Smooth muscle cell (in vitro differentiated cells): ENCODE results near the gene TJP3. TPM values are rescaled to one million over a fixed set of nuclear protein-coding genes. Genes with fewer than 3 reads are reported as not detected.

ENCODE experiments used
- DNase-seq: peaks from one replicate; lab custom pipeline; 2025; ENCODE audit not compliant: unreplicated experiment; lab: John Stamatoyannopoulos, UW
- H2AFZ ChIP-seq: fragments of 200-600 bp; sonication (generic); 2 replicates; pipeline ENCODE4 v1.6.0; 2016; ENCODE audit warnings: antibody characterized with exemption, low read depth, mild to moderate bottlenecking
- H3F3A ChIP-seq: fragments of 200-600 bp; sonication (generic); 2 replicates; pipeline ENCODE4 v1.6.0; 2017; ENCODE audit warnings: antibody characterized with exemption, low read depth
- H3K27ac ChIP-seq: fragments of 200-600 bp; sonication (generic); 2 replicates; pipeline ENCODE4 v1.5.1; 2016; ENCODE audit warnings: low read depth, mild to moderate bottlenecking
- H3K27me3 ChIP-seq: fragments of 200-600 bp; sonication (generic); 2 replicates; pipeline ENCODE4 v1.6.1; 2016; ENCODE audit warnings: low read depth, mild to moderate bottlenecking
- H3K36me3 ChIP-seq: fragments of 200-600 bp; sonication (generic); 2 replicates; pipeline ENCODE4 v1.5.1; 2016; ENCODE audit warnings: low read depth
- H3K4me1 ChIP-seq: fragments of 200-600 bp; sonication (generic); 2 replicates; pipeline ENCODE4 v1.5.1; 2016; ENCODE audit warnings: low read depth
- H3K4me2 ChIP-seq: fragments of 200-600 bp; sonication (generic); 2 replicates; pipeline ENCODE4 v1.6.0; 2016; ENCODE audit warnings: mild to moderate bottlenecking
- H3K4me3 ChIP-seq: fragments of 200-600 bp; sonication (generic); 2 replicates; pipeline ENCODE4 v1.5.1; 2016; ENCODE audit warnings: mild to moderate bottlenecking
- H3K79me2 ChIP-seq: fragments of 200-600 bp; sonication (generic); 2 replicates; pipeline ENCODE4 v1.6.0; 2016; ENCODE audit warnings: low read depth, mild to moderate bottlenecking
- H3K9ac ChIP-seq: fragments of 200-600 bp; sonication (generic); 2 replicates; pipeline ENCODE4 v1.6.0; 2016; ENCODE audit warnings: low read depth
- H3K9me3 ChIP-seq: fragments of 200-600 bp; sonication (generic); replicated peaks from 2 replicates; pipeline ENCODE4 v1.5.1; 2016; ENCODE audit warnings: low read depth
- H4K20me1 ChIP-seq: fragments of 200-600 bp; sonication (generic); 2 replicates; pipeline ENCODE4 v1.6.0; 2016; ENCODE audit warnings: low read depth
- WGBS: methylation state at CpG from one replicate; pipeline ENCODE4 v1.1.7; 2016; ENCODE audit warnings: low lambda C conversion rate; 5-methylcytosine and 5-hydroxymethylcytosine counted together
- polyA plus RNA-seq: library from polyadenylated mRNA; unstranded; fragments of >200 nt; fragmentation: Nextera tagmentation; extraction: Ambion mirVana; gene quantifications from 2 replicates; pipeline ENCODE4 v1.2.1, GENCODE V29; 2016
- total RNA-seq: library from RNA; depleted of rRNA; stranded (reverse); fragments of >200 nt; gene quantifications from 2 replicates; pipeline ENCODE4 v1.2.3, GENCODE V29; 2014
- TF ChIP-seq, protein P1 (sequence below): fragments of 200-600 bp; sonication (generic); IDR thresholded peaks from 2 replicates; pipeline ENCODE4 v1.5.1; 2017; ENCODE audit warnings: borderline replicate concordance, mild to moderate bottlenecking, antibody characterized with exemption; ENCODE audit not compliant: insufficient read depth, poor library complexity, severe bottlenecking

The TJP3 gene
- total and polyA plus RNA-seq, 2 experiments from 2014 or later: 1.2 to 6.2 TPM

DNA sequence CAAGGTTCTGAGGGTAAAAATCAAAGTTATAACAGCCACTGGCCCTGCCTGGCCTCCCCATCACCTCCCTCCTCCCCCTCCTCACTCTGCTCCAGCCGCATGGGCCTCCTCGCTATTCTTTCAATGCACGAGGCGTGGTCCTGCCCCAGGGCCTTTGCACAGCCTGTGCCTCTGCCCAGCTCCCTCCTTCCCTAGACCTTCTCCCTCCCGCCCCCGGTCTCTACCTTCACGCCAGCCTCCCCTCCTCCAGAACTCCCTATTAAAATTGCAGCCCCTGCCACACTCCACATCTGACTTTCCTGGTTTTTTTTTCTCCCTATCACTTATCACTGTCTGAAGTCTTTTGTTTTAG lies 60.5 kb downstream of the TJP3 start:
- no peaks in the 10 kb centered on the region for H3F3A ChIP-seq
- no peak overlapping the region for H3K4me3 ChIP-seq
- no peak overlapping the region for H3K27ac ChIP-seq
- 94% methylated on average over 7 of the region's 7 CpGs for whole genome bisulfite sequencing
- H3K4me1 ChIP-seq: no peaks in the 10 kb centered on the region
- H3K9ac ChIP-seq: no peak overlapping the region
- no peaks in the 10 kb centered on the region for H3K36me3 ChIP-seq
- H3K27me3 ChIP-seq: no peaks in the 10 kb centered on the region
- no peak for DNase-seq
- no peaks in the 10 kb centered on the region for H3K9me3 ChIP-seq
- H3K4me2 ChIP-seq: no peak overlapping the region
- H4K20me1 ChIP-seq: no peaks in the 10 kb centered on the region
- H2AFZ ChIP-seq: no peak overlapping the region
- no peaks in the 10 kb centered on the region for H3K79me2 ChIP-seq
- TF ChIP-seq, protein P1, sequence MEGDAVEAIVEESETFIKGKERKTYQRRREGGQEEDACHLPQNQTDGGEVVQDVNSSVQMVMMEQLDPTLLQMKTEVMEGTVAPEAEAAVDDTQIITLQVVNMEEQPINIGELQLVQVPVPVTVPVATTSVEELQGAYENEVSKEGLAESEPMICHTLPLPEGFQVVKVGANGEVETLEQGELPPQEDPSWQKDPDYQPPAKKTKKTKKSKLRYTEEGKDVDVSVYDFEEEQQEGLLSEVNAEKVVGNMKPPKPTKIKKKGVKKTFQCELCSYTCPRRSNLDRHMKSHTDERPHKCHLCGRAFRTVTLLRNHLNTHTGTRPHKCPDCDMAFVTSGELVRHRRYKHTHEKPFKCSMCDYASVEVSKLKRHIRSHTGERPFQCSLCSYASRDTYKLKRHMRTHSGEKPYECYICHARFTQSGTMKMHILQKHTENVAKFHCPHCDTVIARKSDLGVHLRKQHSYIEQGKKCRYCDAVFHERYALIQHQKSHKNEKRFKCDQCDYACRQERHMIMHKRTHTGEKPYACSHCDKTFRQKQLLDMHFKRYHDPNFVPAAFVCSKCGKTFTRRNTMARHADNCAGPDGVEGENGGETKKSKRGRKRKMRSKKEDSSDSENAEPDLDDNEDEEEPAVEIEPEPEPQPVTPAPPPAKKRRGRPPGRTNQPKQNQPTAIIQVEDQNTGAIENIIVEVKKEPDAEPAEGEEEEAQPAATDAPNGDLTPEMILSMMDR: no peak

DNA sequence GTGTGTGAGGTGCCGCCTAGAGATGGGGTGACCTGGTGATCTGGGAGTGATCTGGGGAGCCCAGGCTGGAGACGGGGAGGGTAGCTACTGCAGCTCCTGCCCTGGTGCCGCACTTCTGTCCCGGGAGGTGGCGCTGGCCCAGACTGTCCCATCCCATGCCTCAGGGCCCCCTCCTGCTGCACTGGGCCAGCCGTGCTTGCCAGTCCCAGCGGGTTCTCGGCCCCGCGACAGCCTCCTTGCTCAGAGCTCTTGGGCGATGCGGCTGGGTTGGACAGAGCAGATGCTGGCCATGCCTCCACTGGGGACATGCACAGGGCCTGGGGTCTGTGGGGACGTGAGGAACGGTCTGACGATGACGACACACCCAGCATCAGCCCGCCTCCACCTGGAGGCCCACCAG lies 61.3 kb downstream of the TJP3 start:
- 92% methylated on average over 17 of the region's 17 CpGs for WGBS
- no peak overlapping the region for H3K4me2 ChIP-seq
- H3F3A ChIP-seq: no peaks in the 10 kb centered on the region
- H3K36me3 ChIP-seq: no peaks in the 10 kb centered on the region
- no peaks in the 10 kb centered on the region for H3K4me1 ChIP-seq
- no peaks in the 10 kb centered on the region for H3K27me3 ChIP-seq
- H3K9ac ChIP-seq: no peak overlapping the region
- TF ChIP-seq, protein P1: no peak
- H3K9me3 ChIP-seq: no peaks in the 10 kb centered on the region
- no peak overlapping the region for H2AFZ ChIP-seq
- DNase-seq: no peak
- no peak overlapping the region for H3K4me3 ChIP-seq
- no peaks in the 10 kb centered on the region for H3K79me2 ChIP-seq
- no peak overlapping the region for H3K27ac ChIP-seq
- H4K20me1 ChIP-seq: no peaks in the 10 kb centered on the region

- TF ChIP-seq, protein P1: no peak
- H2AFZ ChIP-seq: no peak overlapping the region
- no peaks in the 10 kb centered on the region for H3K27me3 ChIP-seq
- H3K4me1 ChIP-seq: no peaks in the 10 kb centered on the region
- H3K27ac ChIP-seq: no peak overlapping the region
- no peaks in the 10 kb centered on the region for H3K36me3 ChIP-seq
- H3K4me3 ChIP-seq: no peak overlapping the region
- no peak overlapping the region for H3K9ac ChIP-seq
- H3F3A ChIP-seq: no peaks in the 10 kb centered on the region
- 90% methylated on average over 50 of the region's 53 CpGs for WGBS
- no peak overlapping the region for H3K4me2 ChIP-seq
- H3K9me3 ChIP-seq: no peaks in the 10 kb centered on the region
- no peak for DNase-seq
- no peaks in the 10 kb centered on the region for H4K20me1 ChIP-seq
- H3K79me2 ChIP-seq: no peaks in the 10 kb centered on the region
Measured at GRCh38 chr19:3770136-3770999, 62.2 kb downstream of the TJP3 start.
